Measurements from ENCODE around the gene LEPROT.

DNA sequence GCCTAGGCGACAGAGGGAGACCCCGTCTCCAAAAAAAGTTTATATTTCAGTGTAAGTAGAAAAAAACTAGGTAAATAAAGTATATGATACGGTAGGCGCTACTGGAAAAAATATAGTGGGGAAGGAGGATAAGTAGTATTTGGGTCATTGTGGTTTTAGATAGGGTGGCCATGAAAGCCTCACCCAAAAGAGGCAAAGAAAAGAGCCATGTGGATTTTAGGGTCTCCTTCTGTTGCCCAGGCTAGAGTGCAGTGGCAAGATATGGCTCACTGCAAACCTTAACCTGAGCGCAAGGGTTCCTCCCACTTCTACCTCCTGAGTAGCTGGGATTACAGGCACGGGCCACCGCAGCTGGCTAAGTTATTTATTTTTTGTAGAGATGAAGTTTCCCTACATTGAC, 17.1 kb downstream of the LEPROT start:
- TF ChIP-seq ZNF274 (IDR thresholded peaks at IDR 0.05; ENCODE audit: low read depth, low read length) (no peak), YY1 (IDR thresholded peaks at IDR 0.05; ENCODE audit: insufficient read depth, insufficient read length) (no peak), SUZ12 (IDR thresholded peaks at IDR 0.05; ENCODE audit: extremely low read depth, insufficient read depth, insufficient read length) (no peak)
